ENCODE results near the gene APEH. TPM values are rescaled to one million over a fixed set of nuclear protein-coding genes. Genes with fewer than 3 reads are reported as not detected.

Gene APEH
- total RNA-seq, 3 donors from 2014 or later, result 129 to 183 (median 171) TPM

GRCh38 chr3:49655731-49656285 is 18.3 kb upstream of the APEH start:
- Mint-ChIP-seq H3K27me3 (ENCODE audit: low read depth) (peaks cover 7% of the 10 kb centered on the region), H3K9me3 (no peaks in the 10 kb centered on the region), H3K4me1 (ENCODE audit: low read depth) (no peaks in the 10 kb centered on the region), H3K36me3 (ENCODE audit: insufficient read depth) (no peaks in the 10 kb centered on the region), H3K4me3 (no peak overlapping the region)
- no peak for ATAC-seq
- no peak for DNase-seq

DNA sequence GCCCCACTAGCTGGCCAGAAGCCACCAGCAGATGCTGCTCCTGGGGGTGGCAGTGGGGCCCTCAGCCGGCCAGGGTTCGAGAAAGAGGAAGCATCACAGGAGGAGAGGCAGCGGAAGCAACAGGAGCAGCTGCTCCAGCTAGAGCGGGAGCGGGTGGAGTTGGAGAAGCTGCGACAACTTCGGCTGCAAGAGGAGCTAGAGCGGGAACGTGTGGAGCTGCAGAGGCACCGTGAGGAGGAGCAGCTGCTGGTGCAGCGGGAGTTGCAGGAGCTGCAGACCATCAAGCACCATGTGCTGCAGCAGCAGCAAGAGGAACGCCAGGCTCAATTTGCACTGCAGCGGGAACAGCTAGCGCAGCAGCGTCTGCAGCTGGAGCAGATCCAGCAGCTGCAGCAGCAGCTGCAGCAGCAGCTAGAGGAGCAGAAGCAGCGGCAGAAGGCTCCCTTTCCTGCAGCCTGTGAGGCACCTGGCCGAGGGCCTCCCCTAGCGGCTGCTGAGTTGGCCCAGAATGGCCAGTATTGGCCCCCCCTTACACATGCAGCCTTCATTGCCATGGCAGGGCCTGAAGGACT is 17.5 kb upstream of the APEH start:
- no peaks in the 10 kb centered on the region for H3K36me3 Mint-ChIP-seq (ENCODE audit: insufficient read depth)
- H3K9me3 Mint-ChIP-seq, result no peaks in the 10 kb centered on the region
- H3K27me3 Mint-ChIP-seq (ENCODE audit: low read depth), result peaks cover 7% of the 10 kb centered on the region
- no peak overlapping the region for H3K4me3 Mint-ChIP-seq
- no peaks in the 10 kb centered on the region for H3K4me1 Mint-ChIP-seq (ENCODE audit: low read depth)
- ATAC-seq, result no peak
- no peak for DNase-seq

DNA sequence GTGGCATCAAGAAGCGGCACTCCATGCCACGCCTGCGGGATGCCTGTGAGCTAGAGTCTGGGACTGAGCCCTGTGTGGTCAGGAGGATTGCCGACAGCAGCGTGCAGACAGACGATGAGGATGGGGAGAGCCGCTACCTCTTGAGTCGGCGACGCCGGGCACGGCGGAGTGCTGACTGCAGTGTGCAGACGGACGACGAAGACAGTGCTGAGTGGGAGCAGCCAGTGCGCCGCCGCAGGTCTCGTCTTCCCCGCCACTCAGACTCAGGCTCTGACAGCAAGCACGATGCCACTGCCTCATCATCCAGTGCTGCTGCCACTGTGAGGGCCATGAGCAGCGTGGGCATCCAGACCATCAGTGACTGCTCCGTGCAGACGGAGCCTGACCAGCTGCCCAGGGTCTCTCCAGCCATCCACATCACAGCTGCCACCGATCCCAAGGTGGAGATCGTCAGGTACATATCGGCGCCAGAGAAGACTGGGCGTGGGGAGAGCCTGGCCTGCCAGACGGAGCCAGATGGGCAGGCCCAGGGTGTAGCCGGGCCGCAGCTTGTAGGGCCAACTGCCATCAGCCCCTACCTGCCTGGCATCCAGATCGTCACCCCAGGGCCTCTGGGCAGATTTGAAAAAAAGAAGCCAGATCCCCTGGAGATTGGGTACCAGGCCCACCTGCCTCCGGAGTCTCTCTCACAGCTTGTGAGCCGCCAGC is 16.8 kb upstream of the APEH start:
- Mint-ChIP-seq H3K27me3 (ENCODE audit: low read depth) (peaks cover 7% of the 10 kb centered on the region), H3K36me3 (ENCODE audit: insufficient read depth) (no peaks in the 10 kb centered on the region), H3K4me3 (no peak overlapping the region), H3K4me1 (ENCODE audit: low read depth) (no peaks in the 10 kb centered on the region), H3K9me3 (no peaks in the 10 kb centered on the region)
- DNase-seq (no peak), ATAC-seq (no peak)

DNA sequence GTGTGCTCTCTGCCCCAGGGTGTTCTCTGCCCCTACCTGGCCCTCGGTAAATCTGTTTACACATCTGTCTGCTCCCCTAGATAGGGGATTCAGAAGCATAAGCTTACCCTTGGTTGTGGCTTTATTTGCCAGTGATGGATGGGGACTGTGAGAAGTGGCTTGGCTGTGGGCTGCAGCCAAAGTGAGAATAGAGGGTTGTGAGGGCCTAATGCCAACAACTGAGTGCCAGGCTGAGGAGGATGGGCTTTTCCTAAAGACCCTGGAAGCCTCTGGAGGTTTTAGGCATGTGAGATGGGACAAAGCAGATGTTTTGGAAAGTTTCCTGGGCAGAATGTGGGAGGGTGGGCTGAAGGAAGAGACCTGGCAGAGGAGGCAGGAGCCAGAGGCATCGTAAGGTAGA is 15.4 kb upstream of the APEH start:
- no peak for DNase-seq
- H3K4me3 Mint-ChIP-seq, result no peak overlapping the region
- H3K36me3 Mint-ChIP-seq (ENCODE audit: insufficient read depth), result no peaks in the 10 kb centered on the region
- no peaks in the 10 kb centered on the region for H3K4me1 Mint-ChIP-seq (ENCODE audit: low read depth)
- H3K27me3 Mint-ChIP-seq (ENCODE audit: low read depth), result peaks cover 7% of the 10 kb centered on the region
- no peaks in the 10 kb centered on the region for H3K9me3 Mint-ChIP-seq
- no peak for ATAC-seq

DNA sequence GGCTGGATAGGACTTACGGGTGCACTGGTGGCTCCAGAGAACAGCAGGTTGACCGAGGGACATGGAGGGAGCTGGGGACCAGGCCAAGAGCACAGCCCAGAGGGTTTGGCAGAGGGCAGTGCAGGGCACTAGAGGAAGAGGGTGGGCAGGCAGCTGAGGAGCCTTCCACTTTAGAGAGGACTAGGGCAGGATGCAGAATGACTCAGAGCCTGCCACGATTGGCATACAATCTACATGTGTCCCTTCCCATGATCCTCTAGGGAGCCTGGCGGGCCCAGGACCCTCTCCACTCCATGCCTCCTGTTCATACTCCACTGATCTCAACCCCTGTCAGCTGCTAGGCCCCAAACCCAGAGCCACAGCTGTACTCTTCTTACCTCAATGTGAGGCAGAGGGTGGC is 14.4 kb upstream of the APEH start:
- H3K4me3 Mint-ChIP-seq, result no peak overlapping the region
- ATAC-seq (no peak), DNase-seq (no peak)
- no peaks in the 10 kb centered on the region for H3K36me3 Mint-ChIP-seq (ENCODE audit: insufficient read depth)
- H3K27me3 Mint-ChIP-seq (ENCODE audit: low read depth), result peaks cover 7% of the 10 kb centered on the region
- no peaks in the 10 kb centered on the region for H3K9me3 Mint-ChIP-seq
- no peaks in the 10 kb centered on the region for H3K4me1 Mint-ChIP-seq (ENCODE audit: low read depth)

- Mint-ChIP-seq H3K9me3 (no peaks in the 10 kb centered on the region), H3K4me3 (no peak overlapping the region), H3K4me1 (ENCODE audit: low read depth) (no peaks in the 10 kb centered on the region), H3K27me3 (ENCODE audit: low read depth) (peaks cover 5% of the 10 kb centered on the region), H3K36me3 (ENCODE audit: insufficient read depth) (no peaks in the 10 kb centered on the region)
- ATAC-seq (no peak), DNase-seq (no peak)
Observed at GRCh38 chr3:49661281-49661680, 12.9 kb upstream of the APEH start.

- DNase-seq, result no peak
- no peak for ATAC-seq
- Mint-ChIP-seq H3K36me3 (ENCODE audit: insufficient read depth) (no peaks in the 10 kb centered on the region), H3K4me1 (ENCODE audit: low read depth) (no peaks in the 10 kb centered on the region), H3K27me3 (ENCODE audit: low read depth) (peaks cover 2% of the 10 kb centered on the region), H3K4me3 (no peak overlapping the region), H3K9me3 (no peaks in the 10 kb centered on the region)
Observed at GRCh38 chr3:49662021-49662420, 12.1 kb upstream of the APEH start.

DNA sequence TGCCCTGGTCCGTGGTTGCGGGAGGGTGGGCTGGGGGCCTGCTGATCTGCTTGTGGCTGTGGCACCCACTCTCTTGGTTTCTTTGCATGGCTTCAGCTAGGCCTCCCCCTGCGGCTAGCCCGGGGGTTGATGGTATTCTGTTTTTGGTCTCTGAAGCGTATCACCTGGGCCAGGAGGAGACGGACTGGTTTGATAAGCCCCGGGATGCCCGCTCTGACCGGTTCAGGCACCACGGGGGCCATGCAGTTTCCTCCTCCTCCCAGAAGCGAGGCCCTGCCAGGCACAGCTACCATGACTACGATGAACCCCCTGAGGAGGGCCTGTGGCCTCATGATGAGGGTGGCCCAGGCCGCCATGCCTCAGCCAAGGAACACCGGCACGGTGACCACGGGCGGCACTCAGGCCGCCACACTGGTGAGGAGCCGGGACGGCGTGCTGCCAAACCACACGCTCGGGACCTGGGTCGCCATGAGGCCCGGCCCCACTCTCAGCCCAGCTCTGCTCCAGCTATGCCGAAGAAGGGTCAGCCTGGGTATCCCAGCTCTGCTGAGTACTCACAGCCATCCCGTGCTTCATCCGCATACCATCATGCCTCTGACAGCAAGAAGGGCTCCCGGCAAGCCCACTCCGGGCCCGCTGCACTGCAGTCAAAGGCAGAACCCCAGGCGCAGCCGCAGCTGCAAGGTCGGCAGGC is 11.3 kb upstream of the APEH start:
- Mint-ChIP-seq H3K4me1 (ENCODE audit: low read depth) (no peaks in the 10 kb centered on the region), H3K27me3 (ENCODE audit: low read depth) (no peaks in the 10 kb centered on the region), H3K36me3 (ENCODE audit: insufficient read depth) (no peaks in the 10 kb centered on the region), H3K4me3 (no peak overlapping the region), H3K9me3 (no peaks in the 10 kb centered on the region)
- ATAC-seq (no peak), DNase-seq (no peak)

DNA sequence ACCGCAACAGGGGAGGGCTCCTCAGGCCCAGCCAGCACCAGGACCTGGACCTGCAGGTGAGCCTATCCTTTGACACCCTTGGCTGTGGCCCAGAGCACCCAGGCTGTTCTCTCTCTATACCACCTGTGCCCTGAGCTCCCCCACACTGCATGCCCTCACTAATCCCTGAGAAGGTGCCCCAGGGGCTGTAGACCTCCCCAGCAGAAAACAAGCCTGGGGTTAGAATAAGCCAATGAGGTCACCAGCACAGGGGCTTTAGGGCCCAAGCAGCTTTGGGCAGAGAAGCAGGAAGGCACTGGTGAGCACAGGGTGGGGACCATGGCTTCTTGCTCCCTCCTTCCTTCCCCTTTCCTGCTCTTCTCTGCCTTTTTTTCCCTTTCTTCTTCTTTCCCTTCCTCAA is 10.3 kb upstream of the APEH start:
- no peaks in the 10 kb centered on the region for H3K4me1 Mint-ChIP-seq (ENCODE audit: low read depth)
- no peak overlapping the region for H3K4me3 Mint-ChIP-seq
- no peaks in the 10 kb centered on the region for H3K27me3 Mint-ChIP-seq (ENCODE audit: low read depth)
- DNase-seq, result no peak
- H3K36me3 Mint-ChIP-seq (ENCODE audit: insufficient read depth), result no peaks in the 10 kb centered on the region
- no peak for ATAC-seq
- no peaks in the 10 kb centered on the region for H3K9me3 Mint-ChIP-seq

- Mint-ChIP-seq H3K4me1 (ENCODE audit: low read depth) (no peaks in the 10 kb centered on the region), H3K27me3 (ENCODE audit: low read depth) (no peaks in the 10 kb centered on the region), H3K4me3 (no peak overlapping the region), H3K36me3 (ENCODE audit: insufficient read depth) (no peaks in the 10 kb centered on the region), H3K9me3 (no peaks in the 10 kb centered on the region)
- DNase-seq (no peak), ATAC-seq (no peak)
Observed at GRCh38 chr3:49664300-49664699, 9.9 kb upstream of the APEH start.

DNA sequence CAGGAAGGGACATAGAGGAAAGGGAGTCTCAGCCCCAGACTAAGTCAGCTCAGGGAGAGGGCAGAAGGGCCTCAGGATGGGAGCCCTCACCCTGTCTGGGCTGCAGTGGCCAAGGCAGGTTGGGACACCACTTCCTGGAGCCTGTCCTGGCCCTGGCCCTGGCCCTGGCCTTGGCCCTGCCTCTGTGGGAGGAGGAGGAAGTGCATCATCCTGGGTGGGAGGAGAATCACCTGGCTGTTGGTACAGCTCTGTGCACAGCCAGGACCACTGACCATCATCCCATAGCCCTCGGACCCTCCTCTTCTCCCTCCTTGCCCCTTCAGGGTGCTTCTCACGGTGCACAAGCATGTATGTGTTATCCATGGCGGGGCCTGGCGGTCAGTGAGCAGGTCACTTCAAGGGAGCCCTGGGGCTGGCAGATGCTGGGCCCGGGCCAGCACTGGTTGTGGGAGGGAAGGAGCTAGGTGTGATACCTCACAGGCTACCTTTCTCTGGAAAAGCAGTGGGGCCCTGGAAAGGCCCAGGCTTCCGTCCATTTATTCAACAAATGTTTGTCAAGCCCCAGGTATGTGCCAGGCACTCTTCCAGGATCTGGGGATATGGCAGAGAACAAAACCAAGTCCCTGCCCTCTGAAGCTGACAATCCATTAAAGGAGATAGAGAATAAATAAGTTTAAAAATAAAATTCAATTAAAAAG is 8.2 kb upstream of the APEH start:
- no peak for DNase-seq
- Mint-ChIP-seq H3K4me3 (no peak overlapping the region), H3K27me3 (ENCODE audit: low read depth) (no peaks in the 10 kb centered on the region), H3K36me3 (ENCODE audit: insufficient read depth) (no peaks in the 10 kb centered on the region), H3K9me3 (no peaks in the 10 kb centered on the region), H3K4me1 (ENCODE audit: low read depth) (no peaks in the 10 kb centered on the region)
- no peak for ATAC-seq

DNA sequence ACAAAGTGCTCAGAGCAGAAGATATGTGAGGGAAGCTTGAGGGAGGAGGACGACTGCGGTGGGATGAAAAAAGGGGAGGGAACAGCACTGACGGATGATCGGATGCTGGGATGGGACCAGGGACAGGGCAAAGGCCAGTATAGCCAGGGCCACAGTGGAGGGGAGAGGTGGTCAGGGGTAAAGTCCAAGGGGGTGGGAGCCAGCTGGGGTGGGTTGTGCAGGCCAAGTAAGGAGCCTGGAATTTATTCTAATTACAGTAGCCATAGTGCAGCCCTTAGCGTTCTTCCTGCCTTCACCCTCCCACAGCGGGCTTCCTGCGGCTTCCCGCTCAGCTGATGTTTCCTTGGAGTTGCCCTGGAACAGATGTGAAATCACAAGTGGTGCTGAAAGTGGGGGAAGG is 7.6 kb upstream of the APEH start:
- no peak for DNase-seq
- H3K4me1 Mint-ChIP-seq (ENCODE audit: low read depth), result no peaks in the 10 kb centered on the region
- ATAC-seq, result no peak
- H3K4me3 Mint-ChIP-seq, result no peak overlapping the region
- H3K36me3 Mint-ChIP-seq (ENCODE audit: insufficient read depth), result no peaks in the 10 kb centered on the region
- H3K9me3 Mint-ChIP-seq, result no peaks in the 10 kb centered on the region
- no peaks in the 10 kb centered on the region for H3K27me3 Mint-ChIP-seq (ENCODE audit: low read depth)

DNA sequence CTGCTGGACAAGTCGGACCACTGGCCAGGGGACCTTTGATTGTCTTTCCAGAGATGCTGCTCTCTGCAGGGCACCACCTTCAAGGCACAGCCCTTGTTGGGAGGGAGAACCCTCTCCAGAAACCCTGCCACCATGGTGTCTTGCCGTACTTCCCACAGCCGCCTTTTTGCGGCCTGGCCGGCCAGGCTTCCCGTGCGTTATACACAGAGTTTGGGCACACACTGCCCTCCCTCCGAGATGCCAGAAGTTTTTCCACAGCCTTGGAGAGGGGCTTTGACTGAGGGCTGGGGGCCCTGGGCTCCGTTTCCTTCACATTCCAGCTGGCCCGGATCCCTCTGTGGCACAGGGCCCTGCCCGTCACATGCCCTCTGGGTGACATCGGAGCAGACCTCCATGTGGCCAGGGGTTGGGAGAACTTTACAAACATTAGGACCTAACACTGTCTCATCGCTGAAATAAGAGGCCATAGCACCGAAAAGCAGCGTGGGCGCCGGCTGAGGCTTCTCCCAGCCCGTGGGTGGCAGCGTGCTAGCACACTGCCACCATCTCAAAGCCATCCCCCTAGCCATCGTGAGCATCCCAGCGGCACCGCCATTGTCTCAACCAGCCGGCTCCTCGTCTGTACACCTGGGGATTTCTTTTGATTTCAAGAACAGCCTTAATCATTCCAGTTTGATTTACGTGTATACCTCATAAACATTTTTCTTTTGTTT is 6.3 kb upstream of the APEH start:
- H3K9me3 Mint-ChIP-seq, result no peaks in the 10 kb centered on the region
- peaks cover 6% of the 10 kb centered on the region for H3K4me1 Mint-ChIP-seq (ENCODE audit: low read depth)
- H3K36me3 Mint-ChIP-seq (ENCODE audit: insufficient read depth), result no peaks in the 10 kb centered on the region
- ATAC-seq (no peak), DNase-seq (no peak)
- H3K27me3 Mint-ChIP-seq (ENCODE audit: low read depth), result no peaks in the 10 kb centered on the region
- no peak overlapping the region for H3K4me3 Mint-ChIP-seq

DNA sequence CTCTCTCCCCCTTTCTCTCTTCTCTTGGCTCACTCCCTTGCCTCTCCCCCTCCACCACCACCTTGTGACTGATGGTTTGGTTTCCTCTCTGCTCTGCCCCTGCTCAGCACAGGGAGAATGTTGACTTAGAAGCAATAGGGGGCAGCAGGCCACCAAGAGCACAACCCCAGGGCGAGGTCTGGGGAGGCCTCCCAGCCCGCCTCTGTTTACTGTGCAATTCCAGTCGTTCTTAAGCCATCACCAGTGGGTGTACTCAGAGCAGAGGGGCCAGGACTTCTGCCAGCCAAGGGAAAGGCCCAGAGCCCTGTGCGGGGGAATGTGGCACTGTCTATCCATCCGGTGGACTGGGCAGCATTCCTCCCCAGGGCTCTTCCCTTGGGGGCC is 5.7 kb upstream of the APEH start:
- no peaks in the 10 kb centered on the region for H3K27me3 Mint-ChIP-seq (ENCODE audit: low read depth)
- no peak for ATAC-seq
- peaks cover 10% of the 10 kb centered on the region for H3K4me1 Mint-ChIP-seq (ENCODE audit: low read depth)
- H3K36me3 Mint-ChIP-seq (ENCODE audit: insufficient read depth), result no peaks in the 10 kb centered on the region
- no peak overlapping the region for H3K4me3 Mint-ChIP-seq
- DNase-seq, result no peak
- H3K9me3 Mint-ChIP-seq, result no peaks in the 10 kb centered on the region
